Neutrophil (primary cell): ENCODE measurements around the gene AMBP.

ENCODE experiments used
- H3K27ac ChIP-seq: fragments of 200-600 bp; sonication (generic); 2 replicates; pipeline ENCODE4 v1.5.1; 2016; ENCODE audit warnings: mild to moderate bottlenecking, moderate library complexity
- H3K27me3 ChIP-seq: fragments of 200-600 bp; sonication (generic); 2 replicates; pipeline ENCODE4 v1.6.0; 2016; ENCODE audit warnings: mild to moderate bottlenecking
- H3K36me3 ChIP-seq: fragments of 200-600 bp; sonication (generic); 2 replicates; pipeline ENCODE4 v1.5.1; 2017
- H3K4me1 ChIP-seq, 2 experiments: fragments of 200-600 bp in 1 of 2; sonication (generic) in 1 of 2; 1 replicate in 1 of 2; 2 replicates in 1 of 2; pipeline versions ENCODE4 v1.5.1 to v1.6.1; 2013 to 2016; ENCODE audit warnings: low read depth in 1 of 2, low read length in 1 of 2, mild to moderate bottlenecking in 1 of 2, moderate library complexity in 1 of 2; ENCODE audit not compliant: control insufficient read depth in 1 of 2, insufficient read depth in 1 of 2
- H3K4me3 ChIP-seq, 2 experiments: fragments of 200-600 bp in 1 of 2; sonication (generic) in 1 of 2; 1 replicate in 1 of 2; 2 replicates in 1 of 2; pipeline ENCODE4 v1.5.1; 2013 to 2016; ENCODE audit warnings: low read depth in 1 of 2, low read length in 1 of 2, mild to moderate bottlenecking in 1 of 2, moderate library complexity in 1 of 2
- H3K9me3 ChIP-seq: fragments of 200-600 bp; sonication (generic); 2 replicates; pipeline ENCODE4 v1.5.1; 2016
- TF ChIP-seq, protein P1 (sequence below): fragments of 200-600 bp; sonication (generic); IDR thresholded peaks from 2 replicates; pipeline ENCODE4 v1.5.1; 2016; ENCODE audit warnings: antibody characterized with exemption

Gene AMBP

DNA sequence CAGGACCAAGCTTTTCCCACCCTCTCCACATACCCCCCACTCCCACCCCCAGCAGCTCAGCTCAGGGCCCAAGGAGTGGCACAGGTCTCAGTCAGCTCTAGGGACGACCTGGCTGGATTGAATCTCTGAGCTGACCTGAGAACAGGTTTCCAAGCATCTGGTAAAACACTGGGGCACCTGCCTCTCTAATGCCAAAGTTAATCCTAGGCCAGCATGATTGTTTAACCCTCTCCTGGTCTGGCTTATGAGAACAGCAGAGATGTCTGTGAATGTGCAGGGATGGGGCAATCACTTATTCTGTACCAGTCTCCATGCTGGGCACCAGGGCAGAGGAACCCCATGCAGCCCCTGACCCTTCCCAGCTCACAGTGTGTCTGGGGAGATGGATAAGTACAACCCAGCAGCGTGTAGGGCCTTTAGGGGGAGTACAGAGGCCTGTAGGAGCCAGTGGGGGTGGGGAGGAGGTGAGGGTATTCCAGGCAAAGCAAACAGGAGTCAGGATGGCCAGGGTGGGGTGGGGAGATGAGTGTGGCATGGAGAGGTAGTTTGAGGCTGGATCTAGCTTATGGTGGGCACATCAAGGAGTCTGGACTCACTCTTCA is 21.7 kb upstream of the AMBP start:
- no peaks in the 10 kb centered on the region for H3K9me3 ChIP-seq
- peaks cover 87% of the 10 kb centered on the region for H3K27me3 ChIP-seq
- no peak overlapping the region for H3K4me3 ChIP-seq
- TF ChIP-seq, protein P1, sequence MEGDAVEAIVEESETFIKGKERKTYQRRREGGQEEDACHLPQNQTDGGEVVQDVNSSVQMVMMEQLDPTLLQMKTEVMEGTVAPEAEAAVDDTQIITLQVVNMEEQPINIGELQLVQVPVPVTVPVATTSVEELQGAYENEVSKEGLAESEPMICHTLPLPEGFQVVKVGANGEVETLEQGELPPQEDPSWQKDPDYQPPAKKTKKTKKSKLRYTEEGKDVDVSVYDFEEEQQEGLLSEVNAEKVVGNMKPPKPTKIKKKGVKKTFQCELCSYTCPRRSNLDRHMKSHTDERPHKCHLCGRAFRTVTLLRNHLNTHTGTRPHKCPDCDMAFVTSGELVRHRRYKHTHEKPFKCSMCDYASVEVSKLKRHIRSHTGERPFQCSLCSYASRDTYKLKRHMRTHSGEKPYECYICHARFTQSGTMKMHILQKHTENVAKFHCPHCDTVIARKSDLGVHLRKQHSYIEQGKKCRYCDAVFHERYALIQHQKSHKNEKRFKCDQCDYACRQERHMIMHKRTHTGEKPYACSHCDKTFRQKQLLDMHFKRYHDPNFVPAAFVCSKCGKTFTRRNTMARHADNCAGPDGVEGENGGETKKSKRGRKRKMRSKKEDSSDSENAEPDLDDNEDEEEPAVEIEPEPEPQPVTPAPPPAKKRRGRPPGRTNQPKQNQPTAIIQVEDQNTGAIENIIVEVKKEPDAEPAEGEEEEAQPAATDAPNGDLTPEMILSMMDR = no peak
- H3K4me1 ChIP-seq = peaks cover 0 to 6% of the 10 kb centered on the region in 2 experiments
- no peak overlapping the region for H3K27ac ChIP-seq
- no peaks in the 10 kb centered on the region for H3K36me3 ChIP-seq

DNA sequence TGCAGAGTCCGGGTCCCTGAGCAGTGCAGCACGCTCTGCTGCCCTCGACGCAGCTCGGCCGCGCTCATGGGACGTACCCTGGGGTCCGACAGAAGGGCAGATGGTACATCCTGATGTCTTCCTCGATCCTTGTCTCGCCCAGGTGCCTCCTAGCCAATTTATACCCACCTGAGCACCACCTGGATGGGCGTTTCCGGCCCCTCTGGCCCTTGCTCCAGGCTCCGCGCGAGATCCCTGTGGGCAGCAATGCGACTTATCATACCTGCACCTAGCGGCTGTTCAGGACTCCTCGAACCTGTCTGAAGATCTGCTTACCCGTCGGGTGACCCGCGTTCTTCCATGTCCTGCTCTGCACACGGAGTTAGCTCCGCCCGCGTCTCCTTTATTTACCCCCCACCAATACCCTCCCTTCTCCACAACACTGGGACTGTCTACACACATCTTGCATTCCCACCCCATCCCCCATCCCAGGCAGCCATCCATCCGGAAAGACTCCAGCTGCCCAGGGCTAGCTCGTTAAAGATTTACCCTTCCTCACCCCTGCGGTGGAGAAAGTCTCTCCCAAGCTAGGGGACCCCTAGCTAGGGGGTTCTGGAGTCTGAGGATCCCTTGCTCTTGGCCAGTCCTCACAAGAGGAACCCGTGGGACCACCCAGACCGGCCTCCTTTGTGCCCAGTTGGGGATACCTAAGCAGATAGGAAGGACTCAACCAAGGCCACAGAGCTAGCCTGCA is 21.0 kb upstream of the AMBP start, which contains the start of gene KIF12:
Gene KIF12, minus strand, starts transcription at position 357 of the 733 bp plus-strand sequence. Its CDS starts 16 bp downstream, at position 341.
- Histone ChIP-seq H3K27me3 (peaks cover 80% of the 10 kb centered on the region), H3K36me3 (no peaks in the 10 kb centered on the region), H3K9me3 (no peaks in the 10 kb centered on the region), H3K27ac (no peak within 1 kb of the TSS), H3K4me3 (peak within 1 kb of the TSS in 1 of 2 experiments; percentile 18), H3K4me1 (peaks cover 0 to 6% of the 10 kb centered on the region in 2 experiments)
- TF ChIP-seq, protein P1 = no peak

DNA sequence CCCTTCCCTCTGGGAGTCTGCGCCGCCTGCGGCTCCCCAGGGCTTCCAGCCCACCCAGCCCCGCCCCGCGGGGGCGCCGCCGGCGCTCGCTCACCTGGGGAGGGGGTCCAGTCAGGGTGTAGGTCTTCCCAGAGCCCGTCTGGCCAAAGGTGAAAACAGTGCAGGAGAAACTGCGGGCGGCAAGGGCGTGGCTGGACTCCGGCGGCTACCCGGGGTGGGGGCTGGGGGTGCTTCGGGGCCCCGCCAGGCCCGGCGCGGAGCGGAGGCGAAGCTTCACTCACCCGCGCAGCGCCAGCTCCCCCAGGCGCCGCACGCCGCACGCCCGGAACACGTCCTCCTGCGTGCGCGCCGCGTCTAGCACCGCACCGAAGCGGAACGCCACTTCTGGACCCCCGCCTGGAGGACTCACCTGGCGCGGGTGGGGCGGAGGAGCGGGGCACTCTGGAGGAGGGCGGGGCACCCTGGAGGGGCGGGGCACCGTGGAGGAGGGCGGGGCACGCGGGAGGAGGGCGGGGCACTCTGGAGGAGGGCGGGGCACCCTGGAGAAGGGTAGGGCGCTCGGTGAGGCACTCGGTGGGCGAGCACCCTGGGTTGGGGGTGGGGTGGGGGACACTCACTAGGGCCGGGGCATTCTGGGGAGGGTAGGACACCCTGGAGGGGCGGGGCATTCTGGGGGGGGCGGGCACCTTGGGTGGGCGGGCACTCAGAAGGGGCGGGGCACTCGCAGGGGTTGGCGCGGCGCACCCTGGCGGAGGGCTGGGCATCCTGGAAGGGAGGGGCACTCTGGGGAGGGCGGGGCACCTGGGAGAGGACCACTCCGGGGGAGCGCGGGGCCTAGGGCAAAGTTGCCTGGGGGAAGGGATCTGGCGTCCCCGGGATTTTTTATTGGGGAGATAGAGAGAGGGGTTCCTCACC is 20.2 kb upstream of the AMBP start:
- Histone ChIP-seq H3K36me3 (no peaks in the 10 kb centered on the region), H3K4me3 (peak overlapping the region in 1 of 2 experiments; percentile 18), H3K27ac (no peak overlapping the region), H3K27me3 (peaks cover 75% of the 10 kb centered on the region), H3K4me1 (peaks cover 0 to 6% of the 10 kb centered on the region in 2 experiments), H3K9me3 (no peaks in the 10 kb centered on the region)
- TF ChIP-seq, protein P1 = no peak

DNA sequence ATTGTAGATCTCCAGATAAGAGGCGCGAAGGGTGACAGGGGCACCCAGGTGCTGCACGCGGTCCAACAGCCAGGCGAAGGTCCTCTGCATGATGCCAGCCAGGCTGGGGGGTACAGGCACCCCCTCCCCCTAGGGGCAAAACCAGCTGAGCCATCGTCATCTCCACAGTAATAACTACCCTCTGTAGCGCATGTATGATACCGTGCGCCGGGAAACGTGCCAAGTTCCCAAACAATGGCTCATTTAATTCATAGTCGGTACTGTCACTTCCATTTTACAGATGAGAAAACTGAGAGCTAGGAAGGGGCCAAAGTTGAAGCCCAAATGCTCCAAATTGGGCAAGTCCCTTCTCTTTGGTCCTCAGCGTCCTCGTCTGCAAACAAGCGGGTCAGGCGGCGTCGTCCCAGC is 19.5 kb upstream of the AMBP start:
- TF ChIP-seq, protein P1 = no peak
- Histone ChIP-seq H3K27me3 (peaks cover 69% of the 10 kb centered on the region), H3K4me1 (peaks cover 0 to 6% of the 10 kb centered on the region in 2 experiments), H3K36me3 (no peaks in the 10 kb centered on the region), H3K27ac (no peak overlapping the region), H3K9me3 (no peaks in the 10 kb centered on the region), H3K4me3 (no peak overlapping the region)

DNA sequence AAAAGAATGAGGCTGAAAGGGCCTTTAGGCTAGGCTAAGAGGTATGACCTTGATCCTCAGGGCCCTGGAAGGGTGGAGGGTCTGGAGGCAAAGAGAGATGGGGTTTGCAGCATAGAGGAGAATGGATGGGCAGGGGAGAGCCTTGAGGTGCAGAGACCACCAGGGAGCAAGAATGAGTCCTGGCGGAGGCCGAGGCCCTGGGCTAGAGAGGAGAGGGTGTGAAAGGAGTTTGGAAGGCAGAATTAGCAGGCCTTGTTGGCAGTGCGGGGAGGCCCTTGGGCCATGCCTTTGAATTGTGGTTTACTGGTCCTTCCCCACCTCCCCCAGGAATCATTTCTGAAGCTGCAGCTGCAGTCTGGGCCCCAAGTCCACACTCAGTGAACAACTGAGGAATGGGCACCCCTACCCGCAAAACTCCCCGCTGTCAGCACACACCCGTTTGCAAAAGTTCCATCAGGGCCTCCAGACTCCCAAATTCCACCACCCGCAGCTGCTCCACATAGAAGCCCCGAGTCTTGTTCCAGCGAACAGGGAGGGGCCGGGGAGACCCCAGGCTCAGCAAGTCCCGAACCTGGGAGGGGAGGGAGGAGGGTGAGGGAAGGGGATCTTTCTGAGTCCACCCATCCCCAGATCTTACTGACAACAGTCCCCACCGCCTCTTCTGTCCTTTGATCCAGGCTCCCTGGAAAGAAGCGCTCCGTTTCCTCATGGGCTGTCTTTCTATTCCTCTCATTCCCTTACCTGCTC is 18.9 kb upstream of the AMBP start:
- H3K9me3 ChIP-seq = no peaks in the 10 kb centered on the region
- H3K4me3 ChIP-seq = no peak overlapping the region
- peaks cover 0 to 6% of the 10 kb centered on the region in 2 experiments for H3K4me1 ChIP-seq
- peaks cover 68% of the 10 kb centered on the region for H3K27me3 ChIP-seq
- no peaks in the 10 kb centered on the region for H3K36me3 ChIP-seq
- no peak overlapping the region for H3K27ac ChIP-seq
- TF ChIP-seq, protein P1 = no peak
